Vagina (tissue), 2 donors: ENCODE data around the gene ZER1. TPM values are rescaled to one million over a fixed set of nuclear protein-coding genes. Genes with fewer than 3 reads are reported as not detected.

Experiments
- DNase-seq, 2 donors: peaks; one replicate each; pipeline ENCODE4 v3.0.0-alpha.2; 2017; ENCODE audit errors: extremely low spot score in 2 of 2
- H3K27ac ChIP-seq: fragments of 200-600 bp; sonication (generic); one replicate; pipeline ENCODE4 v1.5.1; 2019
- H3K27me3 ChIP-seq: fragments of 200-600 bp; sonication (generic); one replicate; pipeline ENCODE4 v1.5.1; 2019
- H3K36me3 ChIP-seq, 2 donors: fragments of 200-600 bp; sonication (generic); one replicate each; pipeline ENCODE4 v1.5.1; 2017 to 2019
- H3K4me1 ChIP-seq: fragments of 200-600 bp; sonication (generic); one replicate; pipeline ENCODE4 v1.5.1; 2019
- H3K4me3 ChIP-seq, 2 donors: fragments of 200-600 bp; sonication (generic); 1 replicate in 1 of 2; 2 replicates in 1 of 2; pipeline ENCODE4 v1.5.1; 2016 to 2019
- H3K9me3 ChIP-seq: fragments of 200-600 bp; sonication (generic); one replicate; pipeline ENCODE4 v1.5.1; 2019
- CTCF ChIP-seq, 3 experiments: fragments of 450-650 bp in 2 of 3; fragments of 200-600 bp in 1 of 3; sonication (generic) in 1 of 3; IDR thresholded peaks; one replicate each; pipeline ENCODE4 v1.5.1; 2017 to 2019; ENCODE audit warnings: antibody characterized with exemption in 3 of 3, mild to moderate bottlenecking in 2 of 3, moderate library complexity in 2 of 3
- POLR2A ChIP-seq, 2 donors: fragments of 450-650 bp; IDR thresholded peaks; one replicate each; pipeline ENCODE4 v1.6.1; 2017; ENCODE audit warnings: antibody characterized with exemption in 2 of 2, mild to moderate bottlenecking in 2 of 2, moderate library complexity in 2 of 2
- POLR2AphosphoS5 ChIP-seq, 2 donors: sonication (generic); formaldehyde crosslinking; IDR thresholded peaks; one replicate each; pipeline ENCODE4 v1.9.0; 2017; ENCODE audit warnings: antibody characterized with exemption in 2 of 2, mild to moderate bottlenecking in 2 of 2, low read depth in 1 of 2; ENCODE audit not compliant: insufficient read depth in 1 of 2
- intact Hi-C: fragments of 100-400 bp; cut with DNase I; formaldehyde crosslinking; loops from one replicate; pipeline ENCODE4 v1.15.1; 2023
- total RNA-seq: library from RNA; depleted of rRNA; stranded (reverse); fragments of >200 nt; gene quantifications from one replicate; pipeline ENCODE4 v1.2.3, GENCODE V29; 2016

The ZER1 gene
- total RNA-seq, 1 donor from 2014 or later, result 54.8 TPM

DNA sequence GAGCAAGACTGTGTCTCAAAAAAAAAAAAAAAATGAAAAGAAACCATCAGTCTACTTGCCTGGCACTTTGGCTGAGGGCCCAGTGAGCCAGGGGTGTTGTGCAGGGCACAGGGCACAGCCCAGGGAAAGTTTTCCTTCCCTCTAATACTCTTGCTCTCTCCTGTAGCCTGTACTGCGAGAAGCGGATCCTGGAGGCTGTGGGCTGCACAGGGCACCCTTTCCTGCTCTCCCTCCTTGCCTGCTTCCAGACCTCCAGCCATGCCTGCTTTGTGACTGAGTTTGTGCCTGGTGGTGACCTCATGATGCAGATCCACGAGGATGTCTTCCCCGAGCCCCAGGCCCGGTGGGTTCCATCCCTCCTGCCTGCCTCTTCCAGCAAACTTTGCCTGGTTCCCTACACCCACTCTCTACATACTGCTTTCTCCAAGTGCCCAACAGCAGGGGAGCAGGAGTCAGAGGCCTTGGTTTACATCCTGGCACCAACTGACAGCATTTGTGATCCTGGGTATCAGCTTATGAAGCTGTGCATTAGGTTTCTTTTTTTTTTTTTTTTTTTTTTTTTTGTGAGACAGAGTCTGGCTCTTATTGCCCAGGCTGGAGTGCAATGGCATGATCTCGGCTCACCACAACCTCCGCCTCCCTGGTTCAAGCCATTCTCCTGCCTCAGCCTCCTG lies 55.0 kb downstream of the ZER1 start:
- H3K36me3 ChIP-seq, result no peaks in the 10 kb centered on the region
- H3K27me3 ChIP-seq, result no peaks in the 10 kb centered on the region
- no peak overlapping the region for H3K4me3 ChIP-seq
- intact Hi-C loops, result no loop called here
- H3K4me1 ChIP-seq, result no peaks in the 10 kb centered on the region
- DNase-seq, result no peak
- TF ChIP-seq CTCF (IDR thresholded peaks at IDR 0.05) (no peak), POLR2A (IDR thresholded peaks at IDR 0.05) (no peak), POLR2AphosphoS5 (IDR thresholded peaks at IDR 0.05; ENCODE audit: insufficient read depth in 1 of 2, low read depth in 1 of 2) (no peak)
- no peak overlapping the region for H3K27ac ChIP-seq
- H3K9me3 ChIP-seq, result no peaks in the 10 kb centered on the region

DNA sequence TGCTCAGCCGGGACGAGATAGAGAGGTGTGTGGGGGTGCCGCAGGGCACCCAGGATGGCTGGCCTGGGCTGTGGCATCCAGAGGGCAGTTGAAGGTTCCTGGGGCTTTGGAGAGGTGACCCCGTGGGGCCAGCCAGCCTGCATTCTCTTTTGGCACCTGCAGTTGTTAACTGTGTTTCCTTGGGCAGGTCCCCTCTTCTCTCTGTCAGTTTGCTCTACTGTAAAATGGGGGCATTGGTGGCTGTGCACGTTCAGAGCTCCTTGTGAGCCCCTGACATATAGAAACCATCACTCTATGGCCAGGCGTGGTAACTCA lies 56.3 kb downstream of the ZER1 start:
- Histone ChIP-seq H3K27me3 (no peaks in the 10 kb centered on the region), H3K27ac (no peak overlapping the region), H3K9me3 (no peaks in the 10 kb centered on the region), H3K36me3 (no peaks in the 10 kb centered on the region), H3K4me3 (no peak overlapping the region), H3K4me1 (no peaks in the 10 kb centered on the region)
- TF ChIP-seq POLR2AphosphoS5 (IDR thresholded peaks at IDR 0.05; ENCODE audit: insufficient read depth in 1 of 2, low read depth in 1 of 2), result no peak
- no peak for TF ChIP-seq POLR2A (IDR thresholded peaks at IDR 0.05)
- no peak for TF ChIP-seq CTCF (IDR thresholded peaks at IDR 0.05)
- DNase-seq, result no peak
- intact Hi-C loops, result no loop called here

DNA sequence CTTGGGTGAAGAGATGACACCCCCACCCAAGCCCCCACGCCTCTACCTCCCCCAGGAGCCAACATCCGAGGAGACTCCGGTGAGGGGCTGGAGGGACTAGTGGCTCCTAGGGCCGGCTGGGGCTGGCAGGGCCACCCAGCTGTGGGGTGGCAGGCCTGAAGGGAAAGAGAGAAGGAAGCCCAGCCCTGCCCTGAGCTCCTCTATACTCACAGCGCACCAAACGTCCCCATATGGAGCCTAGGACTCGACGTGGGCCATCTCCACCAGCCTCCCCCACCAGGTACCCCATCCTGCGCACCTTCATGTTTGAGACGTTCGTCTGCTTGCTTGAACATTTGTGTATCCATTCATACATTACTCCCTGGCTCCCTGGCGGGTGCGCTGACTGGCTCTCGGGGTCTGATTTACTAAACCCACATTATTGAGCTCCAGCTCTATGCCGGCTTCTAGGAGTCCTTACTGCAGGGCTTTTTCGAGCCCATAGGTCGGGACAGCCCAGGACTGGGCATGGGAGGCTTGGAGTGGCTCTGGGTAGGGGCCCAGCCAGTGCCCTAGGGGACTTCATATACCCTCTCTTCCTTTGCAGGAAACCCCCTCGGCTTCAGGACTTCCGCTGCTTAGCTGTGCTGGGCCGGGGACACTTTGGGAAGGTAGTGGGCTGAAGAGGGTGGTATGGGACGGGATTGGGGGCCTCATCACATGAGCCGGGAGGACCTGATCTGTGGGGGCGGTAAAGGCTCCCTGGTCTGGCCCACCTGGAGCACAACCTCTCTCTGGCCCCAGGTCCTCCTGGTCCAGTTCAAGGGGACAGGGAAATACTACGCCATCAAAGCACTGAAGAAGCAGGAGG lies 56.9 kb downstream of the ZER1 start:
- TF ChIP-seq POLR2AphosphoS5 (IDR thresholded peaks at IDR 0.05; ENCODE audit: insufficient read depth in 1 of 2, low read depth in 1 of 2) (no peak), POLR2A (IDR thresholded peaks at IDR 0.05) (no peak), CTCF (IDR thresholded peaks at IDR 0.05) (no peak)
- no peaks in the 10 kb centered on the region for H3K27me3 ChIP-seq
- H3K36me3 ChIP-seq, result no peaks in the 10 kb centered on the region
- no peaks in the 10 kb centered on the region for H3K9me3 ChIP-seq
- intact Hi-C loops, result no loop called here
- H3K27ac ChIP-seq, result no peak overlapping the region
- no peaks in the 10 kb centered on the region for H3K4me1 ChIP-seq
- no peak for DNase-seq
- no peak overlapping the region for H3K4me3 ChIP-seq

DNA sequence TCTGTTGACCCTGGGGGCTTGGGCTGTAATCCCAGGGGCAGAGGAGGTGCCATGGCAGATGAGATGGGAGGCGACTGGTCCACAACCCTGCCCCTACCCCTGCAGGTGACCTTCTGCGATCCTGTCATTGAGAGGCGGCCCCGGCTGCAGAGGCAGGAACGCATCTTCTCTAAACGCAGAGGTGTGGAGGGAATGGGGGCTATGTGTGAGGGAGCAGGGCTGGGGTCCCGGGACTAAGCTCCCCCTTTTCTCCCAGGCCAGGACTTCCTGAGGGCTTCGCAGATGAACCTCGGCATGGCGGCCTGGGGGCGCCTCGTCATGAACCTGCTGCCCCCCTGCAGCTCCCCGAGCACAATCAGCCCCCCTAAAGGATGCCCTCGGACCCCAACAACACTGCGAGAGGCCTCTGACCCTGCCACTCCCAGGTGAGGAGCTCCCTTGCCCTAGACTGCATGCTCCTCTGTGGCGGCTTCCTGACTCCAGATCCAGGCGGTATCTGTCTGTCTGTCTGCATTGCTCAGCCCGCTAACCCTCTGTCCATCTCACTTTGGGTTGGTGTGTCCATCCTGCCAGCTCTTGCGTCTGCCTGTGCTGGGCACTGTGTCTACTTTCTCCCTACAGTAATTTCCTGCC lies 57.7 kb downstream of the ZER1 start:
- no peaks in the 10 kb centered on the region for H3K36me3 ChIP-seq
- intact Hi-C loops, result no loop called here
- H3K27me3 ChIP-seq, result no peaks in the 10 kb centered on the region
- no peaks in the 10 kb centered on the region for H3K4me1 ChIP-seq
- TF ChIP-seq POLR2A (IDR thresholded peaks at IDR 0.05), result no peak
- no peak for TF ChIP-seq CTCF (IDR thresholded peaks at IDR 0.05)
- TF ChIP-seq POLR2AphosphoS5 (IDR thresholded peaks at IDR 0.05; ENCODE audit: insufficient read depth in 1 of 2, low read depth in 1 of 2), result no peak
- DNase-seq, result peak in 1 of 2 donors; percentile 90
- no peak overlapping the region for H3K27ac ChIP-seq
- H3K4me3 ChIP-seq, result no peak overlapping the region
- H3K9me3 ChIP-seq, result no peaks in the 10 kb centered on the region
